Nucleus accumbens (tissue), 56 donors: ENCODE data around the gene PSMD13.

ENCODE experiments used
- DNase-seq, 56 donors: peaks; one replicate each; lab custom pipeline; 2025; lab: John Stamatoyannopoulos, UW

Gene PSMD13

GRCh38 chr11:269146-269890, 32.5 kb downstream of the PSMD13 start:
- no peak for DNase-seq

GRCh38 chr11:270451-271318, 33.9 kb downstream of the PSMD13 start:
- no peak for DNase-seq

GRCh38 chr11:271319-271715, 34.5 kb downstream of the PSMD13 start:
- DNase-seq: no peak

- DNase-seq: no peak
Observed at GRCh38 chr11:272195-272930, 35.6 kb downstream of the PSMD13 start.

- DNase-seq: no peak
Observed at GRCh38 chr11:272931-273198, 36.1 kb downstream of the PSMD13 start.

GRCh38 chr11:276219-276618, 39.4 kb downstream of the PSMD13 start:
- DNase-seq: no peak

- no peak for DNase-seq
Observed at GRCh38 chr11:278001-278951, 41.5 kb downstream of the PSMD13 start, which contains the start of gene NLRP6. Gene NLRP6 (plus strand): TSS chr11:278407. CDS start chr11:278570, 163 bp downstream.

- DNase-seq: no peak
Observed at GRCh38 chr11:279040-279965, 42.5 kb downstream of the PSMD13 start.

GRCh38 chr11:279966-280705, 43.4 kb downstream of the PSMD13 start:
- no peak for DNase-seq

- DNase-seq: no peak
Observed at GRCh38 chr11:280706-281485, 44.1 kb downstream of the PSMD13 start.

GRCh38 chr11:281486-282161, 44.8 kb downstream of the PSMD13 start:
- DNase-seq: no peak

GRCh38 chr11:282171-282570, 45.4 kb downstream of the PSMD13 start:
- DNase-seq: no peak

GRCh38 chr11:282630-283360, 46.0 kb downstream of the PSMD13 start:
- no peak for DNase-seq

GRCh38 chr11:283405-284104, 46.8 kb downstream of the PSMD13 start:
- no peak for DNase-seq
